Erythroblast (primary cell): ENCODE results near the gene C19orf81.

ENCODE experiments used
- GATA1 ChIP-seq: IDR thresholded peaks from 2 replicates; pipeline ENCODE4 v1.6.1; 2011; ENCODE audit warnings: low read depth, mild to moderate bottlenecking, control low read depth, low read length, moderate library complexity
- POLR2A ChIP-seq: IDR thresholded peaks from 2 replicates; pipeline ENCODE4 v1.6.1; 2011; ENCODE audit warnings: mild to moderate bottlenecking, low read length

- TF ChIP-seq POLR2A (no peak), GATA1 (no peak)
Observed at GRCh38 chr19:50638600-50638999, 10.6 kb upstream of the C19orf81 start.
